GM19238 (cell line): ENCODE measurements around the gene TFEC.
"Not testable (repeated sequence)": the region's sequence is repeated elsewhere in the genome, so short reads cannot be mapped to it uniquely, and the experiment has no call there.

Source experiments
- DNase-seq: peaks from one replicate; pipeline ENCODE4 v3.0.0; 2011; ENCODE audit warnings: low spot score; ENCODE audit not compliant: insufficient read length

Gene TFEC

GRCh38 chr7:116030651-116031276 is at the start of gene TFEC:
TFEC (minus strand) TSS chr7:116030763; CDS start chr7:115984441, 46,322 bp downstream.
- no peak for DNase-seq

- DNase-seq = no peak
Observed at GRCh38 chr7:116075351-116076145, 45.0 kb upstream of the TFEC start.

DNA sequence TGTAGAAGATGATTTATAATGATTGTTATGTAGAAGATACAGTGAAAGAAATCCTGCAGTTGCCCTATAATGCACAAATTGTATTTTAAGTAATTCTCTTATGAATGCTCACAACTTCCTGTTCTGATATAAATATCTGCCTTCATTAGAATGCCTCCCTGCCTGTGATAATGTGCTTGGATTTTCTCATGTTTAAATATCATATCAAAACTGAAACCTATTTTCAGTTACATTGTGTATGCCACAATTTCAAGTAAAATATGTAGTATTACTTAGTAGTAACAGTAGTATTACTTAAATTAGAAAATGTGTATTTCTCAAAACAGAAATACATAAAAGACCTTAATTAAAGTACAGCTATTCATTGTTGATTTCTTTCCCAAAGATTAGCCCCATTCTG is 41.1 kb upstream of the TFEC start:
- no peak for DNase-seq

- DNase-seq = no peak
Observed at GRCh38 chr7:116064179-116064578, 33.6 kb upstream of the TFEC start.

GRCh38 chr7:116062666-116063065 is 32.1 kb upstream of the TFEC start:
- DNase-seq = no peak

DNA sequence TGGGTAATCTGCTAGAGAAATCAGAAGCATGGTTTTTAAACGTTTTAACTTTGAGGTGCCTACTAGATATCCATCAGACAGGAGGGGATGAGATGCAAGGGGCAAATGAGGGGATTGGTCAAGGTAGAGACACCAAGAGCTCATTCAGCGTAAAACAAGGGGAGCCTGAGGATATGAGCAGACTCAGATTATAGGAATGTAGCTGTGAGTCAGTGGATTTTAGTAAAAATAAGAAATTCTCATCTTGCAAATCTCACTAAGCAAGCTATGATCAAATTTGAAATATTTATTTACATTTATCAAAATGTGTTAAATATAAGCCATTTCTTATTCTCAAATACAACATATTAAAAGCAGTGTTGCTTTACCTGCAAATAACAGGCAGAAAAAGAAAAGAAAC is 21.4 kb upstream of the TFEC start:
- DNase-seq = no peak

DNA sequence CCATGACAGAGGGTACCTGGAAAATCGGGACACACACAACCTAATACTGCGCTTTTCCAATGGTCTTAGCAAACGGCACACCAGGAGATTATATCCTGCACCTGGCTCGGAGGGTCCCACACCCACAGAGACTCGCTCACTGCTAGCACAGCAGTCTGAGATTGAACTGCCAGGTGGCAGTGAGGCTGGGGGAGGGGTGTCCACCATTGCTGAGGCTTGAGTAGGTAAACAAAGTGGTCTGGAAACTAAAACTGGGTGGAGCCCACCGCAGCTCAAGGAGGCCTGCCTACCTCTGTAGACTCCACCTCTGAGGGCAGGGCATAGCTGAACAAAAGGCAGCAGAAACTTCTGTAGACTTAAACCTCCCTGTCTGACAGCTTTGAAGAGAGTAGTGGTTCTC is 16.7 kb upstream of the TFEC start:
- DNase-seq = not testable (repeated sequence)

- no peak for DNase-seq
Observed at GRCh38 chr7:116045532-116045931, 15.0 kb upstream of the TFEC start.

- no peak for DNase-seq
Observed at GRCh38 chr7:116041615-116042014, 11.1 kb upstream of the TFEC start.

DNA sequence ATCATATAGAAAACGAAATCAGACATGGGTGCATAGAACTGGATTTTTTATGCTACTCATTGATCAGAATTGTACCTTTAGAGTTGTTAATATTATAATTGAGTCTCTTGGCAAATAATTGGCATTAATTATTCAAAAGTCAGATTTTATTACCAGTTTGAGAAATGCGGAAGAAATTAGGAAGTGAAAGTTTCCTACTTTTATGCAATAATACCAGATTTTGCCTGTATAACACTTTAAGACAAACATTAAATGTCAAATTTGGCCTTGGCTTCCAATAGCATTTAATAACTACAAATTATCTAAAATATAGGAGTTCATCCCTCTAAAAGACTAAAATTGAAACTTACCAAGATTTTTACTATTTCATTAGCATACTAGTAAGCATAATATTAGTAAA is 6.8 kb upstream of the TFEC start:
- DNase-seq = no peak

GRCh38 chr7:116034411-116034810 is 3.8 kb upstream of the TFEC start:
- DNase-seq = no peak

- DNase-seq = no peak
Observed at GRCh38 chr7:116032886-116033285, 2.3 kb upstream of the TFEC start.

DNA sequence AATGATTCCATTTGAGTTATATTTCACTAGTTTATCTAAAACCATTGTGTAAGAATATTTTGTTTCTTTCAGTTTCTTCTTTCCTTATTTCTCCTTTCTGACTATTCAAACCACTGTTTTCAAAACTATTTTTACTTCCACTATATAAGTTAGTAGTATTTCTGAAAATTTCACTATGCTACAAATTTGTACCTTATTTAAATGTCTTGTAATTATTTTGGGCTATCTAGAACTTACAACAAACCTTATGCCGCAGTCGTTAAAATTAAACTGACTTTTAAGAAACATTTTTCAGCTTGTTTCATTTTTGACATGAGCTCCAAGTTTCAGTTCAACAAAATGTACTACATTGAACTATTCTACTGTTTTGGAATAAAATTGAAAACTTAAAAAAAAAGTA is 1.8 kb downstream of the TFEC start:
- no peak for DNase-seq

- no peak for DNase-seq
Observed at GRCh38 chr7:116027786-116028185, 2.8 kb downstream of the TFEC start.

GRCh38 chr7:116024826-116025809 is 5.4 kb downstream of the TFEC start:
- DNase-seq = no peak

DNA sequence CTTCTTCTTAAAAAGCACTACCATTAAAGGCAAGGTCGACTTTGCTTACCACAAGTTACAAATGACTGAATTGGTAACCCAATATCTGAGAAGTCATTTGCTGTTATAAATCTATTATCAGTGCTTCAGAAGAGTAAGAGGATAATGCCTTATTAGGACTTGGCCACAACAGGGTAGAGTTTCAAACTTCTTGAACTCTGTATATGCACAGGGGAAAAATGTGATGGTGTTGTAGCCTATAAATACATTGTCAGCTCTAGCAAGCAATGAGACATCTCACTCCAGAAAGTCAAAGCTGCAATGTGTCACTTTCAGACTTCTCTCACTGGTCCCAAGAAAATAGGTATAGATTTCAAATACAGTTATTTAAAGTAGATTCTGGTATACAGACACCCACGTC is 9.3 kb downstream of the TFEC start:
- no peak for DNase-seq

- no peak for DNase-seq
Observed at GRCh38 chr7:116018731-116019130, 11.8 kb downstream of the TFEC start.

DNA sequence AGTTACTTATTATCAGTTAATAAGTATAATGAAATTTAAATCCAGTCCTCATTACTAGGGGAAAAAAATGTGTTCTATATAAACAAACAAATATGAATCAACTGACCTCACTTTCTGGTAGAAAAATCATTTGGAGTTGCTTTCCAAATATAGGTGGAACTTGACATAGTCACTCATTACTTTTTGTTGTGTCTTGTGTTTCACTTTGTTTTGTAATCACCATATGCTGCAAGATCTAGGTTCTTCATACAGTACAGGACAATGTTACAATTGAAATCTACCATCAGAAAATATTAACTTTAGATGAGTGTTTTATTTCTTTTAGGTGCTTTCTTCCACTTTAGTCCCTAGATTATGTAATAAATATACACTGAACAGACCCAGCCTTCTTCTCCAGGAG is 16.9 kb downstream of the TFEC start:
- no peak for DNase-seq

- no peak for DNase-seq
Observed at GRCh38 chr7:116011584-116011983, 19.0 kb downstream of the TFEC start.

DNA sequence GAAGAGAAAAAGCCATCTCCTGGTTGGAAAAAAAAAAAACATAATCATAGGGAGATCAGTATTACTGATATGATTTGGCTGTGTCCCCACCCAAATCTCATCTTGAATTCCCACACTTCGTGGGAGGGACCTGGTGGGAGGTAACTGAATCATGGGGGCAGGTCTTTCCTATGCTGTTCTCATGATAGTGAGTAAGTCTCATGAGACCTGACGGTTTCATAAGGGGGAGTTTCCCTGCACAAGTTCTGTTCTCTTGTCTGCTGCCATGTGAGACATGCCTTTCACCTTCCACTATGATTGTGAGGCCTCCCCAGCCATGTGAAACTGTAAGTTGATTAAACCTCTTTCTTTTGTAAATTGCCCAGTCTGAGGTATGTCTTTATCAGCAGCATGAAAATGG is 25.8 kb downstream of the TFEC start:
- DNase-seq = not testable (repeated sequence)

- DNase-seq = no peak
Observed at GRCh38 chr7:115997221-115997620, 33.3 kb downstream of the TFEC start.

GRCh38 chr7:115995701-115996100 is 34.9 kb downstream of the TFEC start:
- DNase-seq = no peak
